Measurements from ENCODE around the gene CNPY1. TPM values are rescaled to one million over a fixed set of nuclear protein-coding genes. Genes with fewer than 3 reads are reported as not detected.

The CNPY1 gene
- total and polyA plus RNA-seq, 2 of the 8 experiments (the other 6 are each of a cell fraction or from before 2014, with no cell fraction given), result not detected

GRCh38 chr7:155517452-155517851 lies 28.9 kb downstream of the CNPY1 start (continued):
- TF ChIP-seq CHD7 (IDR thresholded peaks at IDR 0.05; ENCODE audit: insufficient replicate concordance, low read length), result no peak
- TF ChIP-seq NANOG (IDR thresholded peaks at IDR 0.05; ENCODE audit: insufficient read depth, low read depth, low read length, poor library complexity, severe bottlenecking), result no peak
- TF ChIP-seq POLR2A (IDR thresholded peaks at IDR 0.05; ENCODE audit: control extremely low read depth in 1 of 2, low read depth in 2 of 2, low read length in 2 of 2), result no peak

Data from H1 (cell line).